ENCODE measurements around the gene TYW1B. TPM values are rescaled to one million over a fixed set of nuclear protein-coding genes. Genes with fewer than 3 reads are reported as not detected.
"Not testable (repeated sequence)": the region's sequence is repeated elsewhere in the genome, so short reads cannot be mapped to it uniquely, and the experiment has no call there.

Gene TYW1B
- total RNA-seq, 1 experiment from 2014 or later: 0.98 TPM

- no peaks in the 10 kb centered on the region for H3K4me1 Mint-ChIP-seq (ENCODE audit: insufficient read depth, unreplicated experiment)
- no peaks in the 10 kb centered on the region for H3K27me3 Mint-ChIP-seq (ENCODE audit: insufficient read depth, unreplicated experiment)
- no peak for DNase-seq (ENCODE audit: unreplicated experiment)
- no TSS peak for BruUV-seq (replicated peaks)
- H3K36me3 Mint-ChIP-seq (ENCODE audit: insufficient read depth, unreplicated experiment): no peaks in the 10 kb centered on the region
- no peak overlapping the region for H3K27ac Mint-ChIP-seq (ENCODE audit: low read depth, unreplicated experiment)
- TF ChIP-seq CTCF (IDR thresholded peaks at IDR 0.05; ENCODE audit: unreplicated experiment): no peak
- intact Hi-C loops (cut with micrococcal nuclease): no loop called here
- ChIA-PET POLR2A (no interaction called here), CTCF (interaction anchor here (1.2 kb wide), 1 partner anchor 14 kb away, joined by 4 read pairs; no protein-coding TSS in a partner anchor)
- no peak overlapping the region for H3K4me3 Mint-ChIP-seq (ENCODE audit: unreplicated experiment)
- H3K9me3 Mint-ChIP-seq (ENCODE audit: unreplicated experiment): no peaks in the 10 kb centered on the region
These were observed 289.9 kb downstream of the TYW1B start for GRCh38 chr7:72538147-72538546.

GRCh38 chr7:72536038-72536437, 292.0 kb downstream of the TYW1B start:
- H3K27me3 Mint-ChIP-seq (ENCODE audit: insufficient read depth, unreplicated experiment); intact Hi-C loops (cut with micrococcal nuclease); H3K9me3 Mint-ChIP-seq (ENCODE audit: unreplicated experiment); H3K36me3 Mint-ChIP-seq (ENCODE audit: insufficient read depth, unreplicated experiment); CTCF ChIA-PET; POLR2A ChIA-PET; BruUV-seq (replicated peaks); H3K4me1 Mint-ChIP-seq (ENCODE audit: insufficient read depth, unreplicated experiment); H3K4me3 Mint-ChIP-seq (ENCODE audit: unreplicated experiment): not testable (repeated sequence)
- peak overlapping the region; percentile 70 for H3K27ac Mint-ChIP-seq (ENCODE audit: low read depth, unreplicated experiment)
- DNase-seq (ENCODE audit: unreplicated experiment): peak; percentile 20

- H3K4me1 Mint-ChIP-seq (ENCODE audit: insufficient read depth, unreplicated experiment); POLR2A ChIA-PET; BruUV-seq (replicated peaks); H3K27ac Mint-ChIP-seq (ENCODE audit: low read depth, unreplicated experiment); DNase-seq (ENCODE audit: unreplicated experiment); H3K27me3 Mint-ChIP-seq (ENCODE audit: insufficient read depth, unreplicated experiment); H3K4me3 Mint-ChIP-seq (ENCODE audit: unreplicated experiment); intact Hi-C loops (cut with micrococcal nuclease); H3K36me3 Mint-ChIP-seq (ENCODE audit: insufficient read depth, unreplicated experiment); CTCF ChIA-PET; H3K9me3 Mint-ChIP-seq (ENCODE audit: unreplicated experiment): not testable (repeated sequence)
These were observed 297.0 kb downstream of the TYW1B start for GRCh38 chr7:72531048-72531447.

Small RNA genes lying within 50 kb of the gene (microRNA-seq; reads per million reads assigned to microRNA genes)
- gene MIR4650-2: not detected

Other genes starting within 250 kb of the TYW1B start
- 37.7 and 42.2 TPM in 2 replicates for gene POM121, start 96.9 kb upstream of the TYW1B start, total RNA-seq (2022)
- gene TRIM74, start 141.3 kb upstream of the TYW1B start, total RNA-seq (2022): 0.26 and 1.0 TPM in 2 replicates
- gene SPDYE8, start 201.6 kb upstream of the TYW1B start, total RNA-seq (2022): not detected in 2 replicates
- gene SPDYE11, start 229.7 kb upstream of the TYW1B start, total RNA-seq (2022): not detected in 2 replicates